H1 (cell line): ENCODE measurements around the gene KCNK15. TPM values are rescaled to one million over a fixed set of nuclear protein-coding genes. Genes with fewer than 3 reads are reported as not detected.

Source experiments
- JUND ChIP-seq: IDR thresholded peaks from 2 replicates; pipeline ENCODE4 v1.6.1; 2011; ENCODE audit warnings: mild to moderate bottlenecking, improper control_type of control experiment, low read length
- NANOG ChIP-seq: IDR thresholded peaks from 2 replicates; pipeline ENCODE4 v1.6.1; 2011; ENCODE audit warnings: low read length, low read depth, mild to moderate bottlenecking, inconsistent platforms; ENCODE audit not compliant: insufficient read depth, poor library complexity, severe bottlenecking
- RBBP5 ChIP-seq: IDR thresholded peaks from 2 replicates; pipeline ENCODE4 v1.7.1; 2012; ENCODE audit warnings: low read depth, mild to moderate bottlenecking, inconsistent platforms, low read length, moderate library complexity, borderline replicate concordance
- TAF1 ChIP-seq: IDR thresholded peaks from 2 replicates; pipeline ENCODE4 v1.6.1; 2011; ENCODE audit warnings: mild to moderate bottlenecking, low read depth, low read length
- polyA plus RNA-seq, 7 experiments: library from polyadenylated mRNA; depleted of rRNA in 3 of 7; stranded (reverse) in 5 of 7; unstranded in 2 of 7; fragments of >200 nt in 5 of 7; fragments of 200-250 nt in 2 of 7; gene quantifications; 1 replicate in 5 of 7; 2 replicates in 1 of 7; 4 replicates in 1 of 7; pipeline versions ENCODE4 v1.2.1 to v1.2.3, GENCODE V29; 2011 to 2013; ENCODE audit warnings: missing spikeins in 2 of 7, mixed read lengths in 2 of 7
- total RNA-seq: library from RNA; stranded (reverse); fragmentation: NEBNext Ultra II Directional; extraction: Animal tissue kit (Norgen Biotek cat#: 25700); gene quantifications from 2 replicates; pipeline ENCODE4 v1.2.1, GENCODE V29; 2021

KCNK15 gene
- total and polyA plus RNA-seq, 2 of the 8 experiments (the other 6 are each of a cell fraction or from before 2014, with no cell fraction given), result 0.24 to 0.33 TPM

DNA sequence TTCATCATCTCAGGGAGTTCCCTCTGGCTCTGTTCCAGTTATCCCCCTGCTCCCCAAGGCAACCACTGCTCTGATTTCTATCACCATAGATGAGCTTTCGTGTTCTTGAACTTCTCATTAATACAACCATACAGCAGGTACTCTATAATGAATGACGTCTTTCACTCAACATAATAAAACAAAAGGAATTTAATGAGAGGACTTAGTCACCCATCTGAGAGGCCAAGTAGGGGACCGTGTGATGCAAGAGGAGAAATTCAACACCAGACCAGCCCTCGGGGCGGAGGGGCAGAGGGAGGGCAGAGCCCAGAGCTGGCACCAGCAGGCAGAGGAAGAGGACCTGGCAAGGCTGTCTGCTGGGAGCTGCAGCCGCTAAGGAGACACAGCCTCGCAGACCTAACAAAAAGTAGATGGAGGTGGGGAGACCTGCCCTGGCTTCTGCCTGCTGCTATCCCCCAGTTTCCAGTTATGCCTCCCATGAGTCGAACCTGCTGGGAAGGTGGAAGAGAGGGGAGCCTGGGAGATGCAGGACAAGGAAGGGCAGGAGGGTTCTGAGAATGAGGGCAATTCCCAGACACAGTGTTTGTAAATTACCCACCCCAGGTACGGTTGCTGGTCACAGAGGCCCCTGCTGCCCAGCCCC is 16.7 kb upstream of the KCNK15 start (continued):
- TF ChIP-seq RBBP5, result peak; percentile 77; the same call in 1 of the 2 replicates
- TF ChIP-seq NANOG, result no peak
- 0 out of 2 replicates have a peak, but pooled peaks have one; percentile 24 for TF ChIP-seq TAF1
- TF ChIP-seq JUND, result 0 out of 2 replicates have a peak, but pooled peaks have one; percentile 14
